ENCODE data around the gene NCS1. TPM values are rescaled to one million over a fixed set of nuclear protein-coding genes. Genes with fewer than 3 reads are reported as not detected.

NCS1 gene
- total RNA-seq, 3 donors from 2014 or later = 4.1 to 196 (median 10.7) TPM

- DNase-seq (no peak), ATAC-seq (no peak)
- no peak for TF ChIP-seq CTCF (IDR thresholded peaks at IDR 0.05)
- H3K4me3 ChIP-seq = no peak overlapping the region
- H3K36me3 ChIP-seq (ENCODE audit: low read depth) = no peaks in the 10 kb centered on the region
- no peaks in the 10 kb centered on the region for H3K9me3 ChIP-seq
- intact Hi-C loops (cut with DNase I, micrococcal nuclease) = loop anchor here in 1 of 2 donors (10.0 kb wide), 1 partner anchor 62 kb away; no protein-coding TSS in a partner anchor
- peaks cover 4% of the 10 kb centered on the region for H3K4me1 ChIP-seq (ENCODE audit: low read depth)
Measured at GRCh38 chr9:130176760-130177159, 4.6 kb downstream of the NCS1 start.

- intact Hi-C loops (cut with DNase I, micrococcal nuclease) = loop anchor here in 1 of 2 donors (10.0 kb wide), 1 partner anchor 63 kb away; no protein-coding TSS in a partner anchor
- Histone ChIP-seq H3K4me3 (no peak overlapping the region), H3K4me1 (ENCODE audit: low read depth) (peaks cover 11% of the 10 kb centered on the region), H3K36me3 (ENCODE audit: low read depth) (no peaks in the 10 kb centered on the region), H3K9me3 (no peaks in the 10 kb centered on the region)
- DNase-seq = no peak
- TF ChIP-seq CTCF (IDR thresholded peaks at IDR 0.05) = no peak
- no peak for ATAC-seq
Measured at GRCh38 chr9:130177898-130178805, 5.9 kb downstream of the NCS1 start.

DNA sequence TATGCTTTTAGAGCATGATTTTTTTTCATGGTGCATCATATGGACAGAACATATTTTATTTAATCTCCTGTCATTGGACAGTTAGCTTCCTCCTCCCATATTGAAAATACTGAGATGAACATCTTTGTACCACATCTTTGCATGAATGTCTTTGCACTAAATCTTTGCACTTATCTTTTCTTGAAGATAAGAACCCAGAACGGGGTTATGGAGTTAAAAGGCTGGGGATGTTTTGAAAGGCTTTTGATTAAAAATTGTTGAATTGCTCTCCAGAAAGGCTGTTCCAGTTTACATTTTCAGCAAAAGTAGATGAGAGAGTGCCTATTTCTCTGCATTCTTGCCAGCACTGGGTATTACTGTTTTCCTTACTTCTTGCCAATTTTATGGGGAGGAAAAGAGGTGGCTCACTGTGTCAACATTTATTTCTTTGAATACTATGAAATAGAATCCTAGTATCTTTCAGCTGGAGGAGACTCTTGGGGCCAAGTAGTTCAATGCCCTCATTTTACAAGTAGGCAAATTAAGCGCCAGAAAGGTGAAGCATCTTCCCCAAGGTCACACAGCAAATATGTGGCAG is 7.2 kb downstream of the NCS1 start:
- peaks cover 11% of the 10 kb centered on the region for H3K4me1 ChIP-seq (ENCODE audit: low read depth)
- no peak overlapping the region for H3K4me3 ChIP-seq
- no peak for TF ChIP-seq CTCF (IDR thresholded peaks at IDR 0.05)
- DNase-seq = no peak
- intact Hi-C loops (cut with DNase I, micrococcal nuclease) = loop anchor here in 1 of 2 donors (10.0 kb wide), 1 partner anchor 65 kb away; no protein-coding TSS in a partner anchor
- no peaks in the 10 kb centered on the region for H3K9me3 ChIP-seq
- no peak for ATAC-seq
- no peaks in the 10 kb centered on the region for H3K36me3 ChIP-seq (ENCODE audit: low read depth)

- peaks cover 11% of the 10 kb centered on the region for H3K4me1 ChIP-seq (ENCODE audit: low read depth)
- DNase-seq = no peak
- H3K9me3 ChIP-seq = no peaks in the 10 kb centered on the region
- no peak overlapping the region for H3K4me3 ChIP-seq
- intact Hi-C loops (cut with DNase I, micrococcal nuclease) = no loop called here
- TF ChIP-seq CTCF (IDR thresholded peaks at IDR 0.05) = no peak
- no peak for ATAC-seq
- no peaks in the 10 kb centered on the region for H3K36me3 ChIP-seq (ENCODE audit: low read depth)
Measured at GRCh38 chr9:130180516-130180915, 8.3 kb downstream of the NCS1 start.

DNA sequence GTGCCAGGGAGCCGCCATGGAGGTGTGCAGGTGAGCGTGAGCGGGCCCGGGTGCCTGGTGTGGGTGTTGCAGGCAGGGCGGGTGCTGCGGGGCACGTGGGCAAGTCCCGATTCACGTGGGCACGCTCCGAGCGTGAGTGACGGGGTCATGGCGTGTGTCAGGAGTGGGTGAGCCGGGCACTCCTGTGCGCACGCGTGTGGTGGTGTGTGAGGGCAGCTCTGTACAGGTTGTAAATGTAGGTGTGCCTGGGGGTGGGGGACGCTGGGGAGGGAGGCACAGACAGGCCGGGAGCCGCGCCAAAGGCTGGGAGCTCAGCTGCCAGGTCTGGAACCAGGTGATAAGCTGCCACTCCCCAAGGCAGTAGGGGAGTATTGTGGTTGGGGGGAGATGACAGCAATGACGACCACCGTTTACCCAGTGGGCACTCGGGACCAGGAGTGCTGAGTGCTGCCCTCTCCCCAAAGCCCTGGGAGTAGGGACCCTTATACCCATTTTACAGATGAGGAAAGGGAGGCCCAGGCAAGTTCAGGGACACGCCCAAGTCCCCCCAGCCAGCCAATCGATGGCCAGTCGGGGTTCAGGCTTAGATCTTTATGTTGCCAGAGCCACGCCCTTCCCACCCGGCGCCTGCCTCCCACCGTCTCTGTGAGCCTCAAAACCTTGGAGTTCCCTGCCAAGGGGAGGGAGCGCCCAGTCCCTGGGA is 9.6 kb downstream of the NCS1 start:
- H3K36me3 ChIP-seq (ENCODE audit: low read depth) = no peaks in the 10 kb centered on the region
- ATAC-seq (peak; percentile 92), DNase-seq (peak; percentile 88 to 92 (median 90))
- H3K4me1 ChIP-seq (ENCODE audit: low read depth) = peaks cover 11% of the 10 kb centered on the region
- H3K9me3 ChIP-seq = no peaks in the 10 kb centered on the region
- intact Hi-C loops (cut with DNase I, micrococcal nuclease) = no loop called here
- no peak overlapping the region for H3K4me3 ChIP-seq
- no peak for TF ChIP-seq CTCF (IDR thresholded peaks at IDR 0.05)

All from mucosa of descending colon (tissue), 3 donors.